IMR-90 (cell line): ENCODE measurements around the gene CYTH1. TPM values are rescaled to one million over a fixed set of nuclear protein-coding genes. Genes with fewer than 3 reads are reported as not detected.
A peak's percentile ranks its signal among the peaks of the same experiment; 100 is the strongest.

Experiments used
- ATAC-seq: fragments of 200-7000 bp; cut with Tn5 transposase; 2 replicates; pipeline ENCODE4 v1.9.1; 2020; ENCODE audit warnings: low read depth, mild to moderate bottlenecking, moderate library complexity
- BruUV-seq: library from RNA; stranded (reverse); fragments of 400-500 nt; replicated peaks from 2 replicates; lab custom pipeline; 2021; lab: Mats Ljungman, UMichigan
- CTCF ChIA-PET: fragments of 300-600 bp; formaldehyde crosslinking; extraction: SDS; loops from one replicate; lab custom pipeline; 2021; ENCODE audit warnings: antibody characterized with exemption; lab: Yijun Ruan, JAX
- POLR2A ChIA-PET: fragments of 300-600 bp; sonication (Branson Sonifier 250); formaldehyde crosslinking; loops from one replicate; lab custom pipeline; 2022; ENCODE audit warnings: antibody characterized with exemption; ENCODE audit not compliant: unreplicated experiment; lab: Charles Lee
- DNase-seq: peaks from one replicate; pipeline ENCODE4 v3.0.0; 2013
- H2AFZ ChIP-seq: replicated peaks from 2 replicates; pipeline ENCODE3; 2013; ENCODE audit warnings: low read length, mild to moderate bottlenecking; ENCODE audit not compliant: poor library complexity
- H2AK5ac ChIP-seq: 2 replicates; pipeline ENCODE4 v1.6.1; 2013; ENCODE audit warnings: low read depth, low read length, inconsistent platforms
- H2AK9ac ChIP-seq: replicated peaks from 2 replicates; pipeline ENCODE3; 2013; ENCODE audit warnings: mild to moderate bottlenecking, low read depth, low read length, moderate library complexity; ENCODE audit not compliant: poor library complexity
- H2BK120ac ChIP-seq: 2 replicates; pipeline ENCODE4 v1.6.1; 2013; ENCODE audit warnings: low read depth, low read length, inconsistent platforms
- H2BK15ac ChIP-seq: 3 replicates; pipeline ENCODE4 v1.6.1; 2013; ENCODE audit warnings: low read depth, low read length, inconsistent platforms
- H2BK20ac ChIP-seq: 2 replicates; pipeline ENCODE4 v1.6.1; 2013; ENCODE audit warnings: low read depth, mild to moderate bottlenecking, inconsistent platforms, low read length, moderate library complexity
- H2BK5ac ChIP-seq: 2 replicates; pipeline ENCODE4 v1.6.1; 2013; ENCODE audit warnings: mild to moderate bottlenecking, low read depth, low read length, inconsistent platforms; ENCODE audit not compliant: poor library complexity, severe bottlenecking
- H3K14ac ChIP-seq: replicated peaks from 2 replicates; pipeline ENCODE4 v1.6.1; 2013; ENCODE audit warnings: low read depth, low read length, inconsistent platforms
- H3K18ac ChIP-seq: 2 replicates; pipeline ENCODE4 v1.6.1; 2013; ENCODE audit warnings: low read depth, low read length, control low read depth
- H3K23ac ChIP-seq: 2 replicates; pipeline ENCODE4 v1.6.1; 2013; ENCODE audit warnings: low read depth, low read length, inconsistent platforms
- H3K27ac ChIP-seq: 2 replicates; pipeline ENCODE4 v1.5.1; 2013; ENCODE audit warnings: mild to moderate bottlenecking, control low read depth, low read length; ENCODE audit not compliant: insufficient read depth
- H3K27me3 ChIP-seq: 2 replicates; pipeline ENCODE4 v1.6.1; 2013; ENCODE audit warnings: low read length; ENCODE audit not compliant: control insufficient read depth, insufficient read depth
- H3K36me3 ChIP-seq: 2 replicates; pipeline ENCODE4 v1.6.1; 2013; ENCODE audit warnings: low read length, mixed read lengths; ENCODE audit not compliant: control insufficient read depth, insufficient read depth
- H3K4ac ChIP-seq: 2 replicates; pipeline ENCODE4 v1.6.1; 2013; ENCODE audit warnings: low read depth, low read length, inconsistent platforms
- H3K4me1 ChIP-seq: 2 replicates; pipeline ENCODE4 v1.6.1; 2013; ENCODE audit warnings: low read length, mixed read lengths; ENCODE audit not compliant: control insufficient read depth, insufficient read depth
- H3K4me2 ChIP-seq: 2 replicates; pipeline ENCODE4 v1.6.1; 2013; ENCODE audit warnings: low read depth, mild to moderate bottlenecking, control low read depth, low read length, moderate library complexity
- H3K4me3 ChIP-seq: 2 replicates; pipeline ENCODE4 v1.5.1; 2013; ENCODE audit warnings: low read depth, mild to moderate bottlenecking, control low read depth, low read length, moderate library complexity; ENCODE audit not compliant: insufficient read depth
- H3K56ac ChIP-seq: 2 replicates; pipeline ENCODE4 v1.6.1; 2013; ENCODE audit warnings: low read length, inconsistent platforms; ENCODE audit not compliant: insufficient read depth; ENCODE audit errors: extremely low read depth
- H3K79me1 ChIP-seq, 2 experiments: 2 replicates each; pipeline ENCODE4 v1.6.1; 2013; ENCODE audit warnings: low read length in 2 of 2, inconsistent platforms in 1 of 2, low read depth in 1 of 2
- H3K9ac ChIP-seq: 2 replicates; pipeline ENCODE4 v1.6.1; 2013; ENCODE audit warnings: low read depth, low read length, control low read depth
- H3K9me1 ChIP-seq: 2 replicates; pipeline ENCODE4 v1.6.1; 2013; ENCODE audit warnings: low read length, inconsistent platforms; ENCODE audit not compliant: insufficient read depth
- H3K9me3 ChIP-seq: 2 replicates; pipeline ENCODE4 v1.6.1; 2013; ENCODE audit warnings: low read length; ENCODE audit not compliant: control insufficient read depth, insufficient read depth
- H4K20me1 ChIP-seq: 2 replicates; pipeline ENCODE4 v1.6.1; 2013; ENCODE audit warnings: low read length, inconsistent platforms; ENCODE audit not compliant: insufficient read depth
- H4K5ac ChIP-seq: 2 replicates; pipeline ENCODE4 v1.6.1; 2013; ENCODE audit warnings: mild to moderate bottlenecking, low read depth, low read length, control low read depth
- H4K8ac ChIP-seq, 2 experiments: 2 replicates each; pipeline ENCODE4 v1.6.1; 2013; ENCODE audit warnings: low read depth in 2 of 2, low read length in 2 of 2, control low read depth in 1 of 2, inconsistent platforms in 1 of 2
- H4K91ac ChIP-seq: 2 replicates; pipeline ENCODE4 v1.6.1; 2013; ENCODE audit warnings: low read depth, low read length, inconsistent platforms; ENCODE audit not compliant: insufficient read depth
- BHLHE40 ChIP-seq: fragments of 150-350 bp; IDR thresholded peaks from 2 replicates; pipeline ENCODE4 v1.6.1; 2016; ENCODE audit warnings: mild to moderate bottlenecking, low read depth, low read length
- CEBPB ChIP-seq: IDR thresholded peaks from 2 replicates; pipeline ENCODE4 v1.6.1; 2012; ENCODE audit warnings: low read depth, low read length, improper control_type of control experiment
- CHD1 ChIP-seq: IDR thresholded peaks from 2 replicates; pipeline ENCODE4 v1.6.1; 2012; ENCODE audit warnings: low read depth, low read length, improper control_type of control experiment
- FOS ChIP-seq: fragments of 150-350 bp; IDR thresholded peaks from 2 replicates; pipeline ENCODE4 v1.6.1; 2016; ENCODE audit warnings: low read depth, low read length
- MAZ ChIP-seq: IDR thresholded peaks from 2 replicates; pipeline ENCODE4 v1.6.1; 2012; ENCODE audit warnings: low read depth, mild to moderate bottlenecking, low read length, improper control_type of control experiment, moderate library complexity, borderline replicate concordance
- MXI1 ChIP-seq: IDR thresholded peaks from 2 replicates; pipeline ENCODE4 v1.6.1; 2012; ENCODE audit warnings: low read depth, mild to moderate bottlenecking, low read length, moderate library complexity, borderline replicate concordance
- NFE2L2 ChIP-seq: fragments of 150-350 bp; IDR thresholded peaks from 2 replicates; pipeline ENCODE4 v1.6.1; 2016; ENCODE audit warnings: low read depth, mild to moderate bottlenecking, low read length
- POLR2A ChIP-seq: IDR thresholded peaks from 2 replicates; pipeline ENCODE4 v1.6.1; 2012; ENCODE audit warnings: mild to moderate bottlenecking, low read depth, low read length
- RCOR1 ChIP-seq: IDR thresholded peaks from 2 replicates; pipeline ENCODE4 v1.6.1; 2012; ENCODE audit warnings: mild to moderate bottlenecking, low read length, improper control_type of control experiment; ENCODE audit not compliant: insufficient replicate concordance
- RFX5 ChIP-seq: IDR thresholded peaks from 2 replicates; pipeline ENCODE4 v1.8.0; 2012; ENCODE audit warnings: low read depth, mild to moderate bottlenecking, low read length, moderate library complexity
- SMC3 ChIP-seq: fragments of 150-350 bp; IDR thresholded peaks from 2 replicates; pipeline ENCODE4 v1.6.1; 2016; ENCODE audit warnings: low read depth, mild to moderate bottlenecking, antibody characterized with exemption, low read length, moderate library complexity
- USF2 ChIP-seq: fragments of 150-350 bp; IDR thresholded peaks from 2 replicates; pipeline ENCODE4 v1.6.1; 2017; ENCODE audit warnings: mild to moderate bottlenecking, antibody characterized with exemption, low read length, low read depth
- WGBS, 2 experiments: methylation state at CpG; one replicate each; pipeline versions ENCODE4 v1.1.5 to v1.1.7; 2013; ENCODE audit warnings: missing lambda C conversion rate in 2 of 2; ENCODE audit not compliant: insufficient read length in 1 of 2; ENCODE audit errors: extremely low coverage in 2 of 2; 5-methylcytosine and 5-hydroxymethylcytosine counted together
- dilution Hi-C: fragments of 300-500 bp; cut with HindIII; formaldehyde crosslinking; loops from one replicate; pipeline ENCODE4 v1.14.3; 2018; ENCODE audit warnings: low sequenced_read_pairs; ENCODE audit not compliant: unreplicated experiment
- in situ Hi-C: fragments of 300-500 bp; cut with MboI; formaldehyde crosslinking; loops from 3 replicates; pipeline ENCODE4 v1.14.3; 2019; ENCODE audit warnings: low sequenced_read_pairs, inconsistent platforms, mixed read lengths
- intact Hi-C: fragments of 100-400 bp; cut with micrococcal nuclease; formaldehyde crosslinking; loops from 2 replicates; pipeline ENCODE4 v1.10.0; 2022
- polyA plus RNA-seq, 3 experiments: library from polyadenylated mRNA; depleted of rRNA; stranded (reverse); fragments of >200 nt; gene quantifications; 2 replicates each; pipeline ENCODE4 v1.2.3, GENCODE V29; 2012; ENCODE audit warnings: low replicate concordance in 1 of 3
- total RNA-seq: library from RNA; depleted of rRNA; stranded (reverse); fragments of >200 nt; gene quantifications from 2 replicates; pipeline ENCODE4 v1.2.3, GENCODE V29; 2012
- TF ChIP-seq, protein P1 (sequence below): fragments of 150-350 bp; IDR thresholded peaks from 2 replicates; pipeline ENCODE4 v1.6.1; 2016; ENCODE audit warnings: low read depth, mild to moderate bottlenecking, low read length, moderate library complexity, borderline replicate concordance
- TF ChIP-seq, protein P2 (sequence below): conservative IDR thresholded peaks from 2 replicates; pipeline ENCODE4 v1.5.1; 2012; ENCODE audit warnings: mild to moderate bottlenecking, low read depth, low read length, improper control_type of control experiment

CYTH1 gene
- total and polyA plus RNA-seq, 2 of the 4 experiments (the other 2 are of a cell fraction), result 7.9 to 12.4 TPM

DNA sequence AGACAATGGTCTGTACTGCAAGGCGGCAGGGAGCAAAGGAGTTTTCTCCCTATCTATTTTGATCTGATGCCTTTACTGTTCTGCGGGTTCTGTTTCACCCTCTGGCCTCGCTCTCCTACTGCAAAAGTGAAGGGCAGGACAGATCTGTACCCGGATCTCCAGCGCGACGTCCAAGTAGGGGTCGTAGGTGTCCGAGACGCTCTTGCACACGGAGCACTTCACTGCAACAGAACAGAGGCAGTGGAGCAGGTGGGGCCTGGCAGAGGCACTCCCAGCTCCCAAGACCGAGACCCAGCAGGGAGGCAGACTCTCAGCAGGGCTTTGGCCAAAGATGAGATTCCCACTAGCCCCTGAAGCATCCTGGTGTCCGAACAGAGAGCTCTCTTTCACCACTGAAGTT is 38.8 kb upstream of the CYTH1 start:
- Histone ChIP-seq H4K8ac (no peak overlapping the region), H2AK5ac (peak overlapping the region; percentile 68; the same call in 1 of the 2 replicates), H3K23ac (no peak overlapping the region), H3K9me1 (peaks cover 17% of the 10 kb centered on the region), H2BK5ac (no peak overlapping the region), H3K27ac (no peak overlapping the region), H3K36me3 (peaks cover 65% of the 10 kb centered on the region), H2BK15ac (no peak overlapping the region), H3K4ac (no peak overlapping the region), H3K9ac (no peak overlapping the region), H3K79me1 (peaks cover 34 to 87% of the 10 kb centered on the region in 2 experiments), H3K56ac (no peak overlapping the region), H3K4me3 (no peak overlapping the region), H3K9me3 (no peaks in the 10 kb centered on the region), H3K18ac (no peak overlapping the region), H3K14ac (no peak overlapping the region), H3K27me3 (no peaks in the 10 kb centered on the region), H2AK9ac (no peak overlapping the region), H3K4me2 (no peak overlapping the region), H2BK20ac (no peak overlapping the region; the same call in 1 of the 2 replicates), H4K91ac (no peak overlapping the region), H2AFZ (no peak overlapping the region), H4K20me1 (peaks cover 16% of the 10 kb centered on the region), H3K4me1 (peaks cover 16% of the 10 kb centered on the region), H4K5ac (no peak overlapping the region), H2BK120ac (no peak overlapping the region)
- BruUV-seq, result no TSS peak
- TF ChIP-seq BHLHE40 (no peak), SMC3 (no peak), MAZ (no peak), FOS (no peak), NFE2L2 (no peak), CEBPB (no peak), USF2 (no peak), POLR2A (no peak), CHD1 (no peak), MXI1 (no peak), RFX5 (no peak), RCOR1 (no peak)
- TF ChIP-seq, protein P1, sequence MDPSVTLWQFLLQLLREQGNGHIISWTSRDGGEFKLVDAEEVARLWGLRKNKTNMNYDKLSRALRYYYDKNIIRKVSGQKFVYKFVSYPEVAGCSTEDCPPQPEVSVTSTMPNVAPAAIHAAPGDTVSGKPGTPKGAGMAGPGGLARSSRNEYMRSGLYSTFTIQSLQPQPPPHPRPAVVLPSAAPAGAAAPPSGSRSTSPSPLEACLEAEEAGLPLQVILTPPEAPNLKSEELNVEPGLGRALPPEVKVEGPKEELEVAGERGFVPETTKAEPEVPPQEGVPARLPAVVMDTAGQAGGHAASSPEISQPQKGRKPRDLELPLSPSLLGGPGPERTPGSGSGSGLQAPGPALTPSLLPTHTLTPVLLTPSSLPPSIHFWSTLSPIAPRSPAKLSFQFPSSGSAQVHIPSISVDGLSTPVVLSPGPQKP, result no peak
- TF ChIP-seq, protein P2, sequence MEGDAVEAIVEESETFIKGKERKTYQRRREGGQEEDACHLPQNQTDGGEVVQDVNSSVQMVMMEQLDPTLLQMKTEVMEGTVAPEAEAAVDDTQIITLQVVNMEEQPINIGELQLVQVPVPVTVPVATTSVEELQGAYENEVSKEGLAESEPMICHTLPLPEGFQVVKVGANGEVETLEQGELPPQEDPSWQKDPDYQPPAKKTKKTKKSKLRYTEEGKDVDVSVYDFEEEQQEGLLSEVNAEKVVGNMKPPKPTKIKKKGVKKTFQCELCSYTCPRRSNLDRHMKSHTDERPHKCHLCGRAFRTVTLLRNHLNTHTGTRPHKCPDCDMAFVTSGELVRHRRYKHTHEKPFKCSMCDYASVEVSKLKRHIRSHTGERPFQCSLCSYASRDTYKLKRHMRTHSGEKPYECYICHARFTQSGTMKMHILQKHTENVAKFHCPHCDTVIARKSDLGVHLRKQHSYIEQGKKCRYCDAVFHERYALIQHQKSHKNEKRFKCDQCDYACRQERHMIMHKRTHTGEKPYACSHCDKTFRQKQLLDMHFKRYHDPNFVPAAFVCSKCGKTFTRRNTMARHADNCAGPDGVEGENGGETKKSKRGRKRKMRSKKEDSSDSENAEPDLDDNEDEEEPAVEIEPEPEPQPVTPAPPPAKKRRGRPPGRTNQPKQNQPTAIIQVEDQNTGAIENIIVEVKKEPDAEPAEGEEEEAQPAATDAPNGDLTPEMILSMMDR, result no peak
- in situ Hi-C loops (no loop called here), intact Hi-C loops (loop anchor here (10.0 kb wide), 1 partner anchor 326 kb away; no protein-coding TSS in a partner anchor), dilution Hi-C loops (no loop called here)
- CTCF ChIA-PET, result interaction anchor here (0.9 kb wide), 1 partner anchor 16 kb away, joined by 3 read pairs; no protein-coding TSS in a partner anchor
- POLR2A ChIA-PET, result no interaction called here
- no peak for DNase-seq
- whole genome bisulfite sequencing, 2 experiments, result 98% methylated on average over 7 of the region's 13 CpGs; no CpG with 5 or more reads in 1 of the 2 experiments
- no peak for ATAC-seq
